ENCODE data around the gene SCCPDH. TPM values are rescaled to one million over a fixed set of nuclear protein-coding genes. Genes with fewer than 3 reads are reported as not detected.
A peak's percentile ranks its signal among the peaks of the same experiment; 100 is the strongest.

SCCPDH gene
- polyA plus RNA-seq, 1 of the 3 experiments (the other 2 are of a cell fraction): 32.2 TPM

DNA sequence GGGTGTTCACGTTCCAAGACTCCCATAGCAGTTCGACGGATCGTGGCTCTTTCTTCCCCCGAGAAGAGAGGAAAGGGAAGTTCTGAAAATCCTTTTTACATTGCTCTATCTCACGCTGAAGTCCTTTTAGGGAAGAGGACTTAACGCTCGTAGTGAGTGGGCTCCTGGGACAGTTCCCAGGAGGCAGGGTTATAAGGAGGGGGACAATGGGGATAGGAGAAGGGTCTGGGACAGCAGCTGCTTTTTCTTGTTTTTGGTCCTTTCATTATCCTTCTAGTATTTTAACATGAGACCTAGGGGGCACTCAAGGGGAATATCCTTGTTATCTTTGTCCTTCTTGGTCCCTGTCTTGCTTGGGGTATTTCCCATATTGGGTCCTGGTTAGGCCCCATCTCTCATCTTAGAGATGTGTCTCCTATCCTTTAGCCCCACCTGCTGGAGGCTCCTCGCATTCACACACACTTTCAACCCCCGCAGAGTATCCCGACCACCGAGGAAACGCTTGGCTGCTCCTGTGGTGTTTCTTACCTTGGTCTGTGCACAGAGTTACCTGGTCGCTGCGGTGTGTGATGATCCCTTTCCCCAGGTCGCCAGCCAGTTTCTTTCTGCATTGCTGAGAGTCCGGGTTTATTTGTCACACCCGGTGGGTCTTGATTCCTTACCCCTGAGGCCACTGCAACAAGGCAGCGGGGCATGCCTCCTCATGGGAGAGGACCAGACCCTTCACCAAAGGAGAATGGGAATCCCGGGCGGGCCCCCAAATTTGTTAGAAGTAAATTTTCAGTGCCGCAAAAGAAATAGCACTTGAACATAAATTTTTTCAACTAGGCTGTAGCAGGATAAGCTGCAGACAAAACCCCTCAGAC is 29.7 kb downstream of the SCCPDH start:
- Histone ChIP-seq H3K4me2 (no peak overlapping the region), H3K36me3 (replicated peaks in 1 of 2; ENCODE audit: control insufficient read depth in 1 of 2, insufficient read depth in 2 of 2, low read length in 1 of 2) (peaks cover 20 to 35% of the 10 kb centered on the region in 2 experiments), H3K4me1 (ENCODE audit: control insufficient read depth in 1 of 2, insufficient read depth in 2 of 2, low read depth in 1 of 2, low read length in 1 of 2) (no peaks in the 10 kb centered on the region; a peak in 1 of 4 replicates), H3K9me3 (no peaks in the 10 kb centered on the region; the same call in 1 of the 2 replicates), H3K9me2 (no peaks in the 10 kb centered on the region), H3K79me2 (ENCODE audit: insufficient read depth) (no peaks in the 10 kb centered on the region), H3F3A (replicated peaks; ENCODE audit: insufficient read depth) (no peaks in the 10 kb centered on the region), H3K27me3 (ENCODE audit: insufficient read depth) (no peaks in the 10 kb centered on the region), H3K27ac (ENCODE audit: low read depth in 2 of 2, low read length in 1 of 2) (no peak overlapping the region), H3K9ac (no peak overlapping the region), H2AFZ (ENCODE audit: low read depth) (no peak overlapping the region), H4K20me1 (ENCODE audit: insufficient read depth) (no peaks in the 10 kb centered on the region), H3K4me3 (ENCODE audit: low read depth in 2 of 2, low read length in 1 of 2) (no peak overlapping the region; a peak in 1 of 4 replicates)
- DNase-seq: peak; percentile 75
- WGBS (ENCODE audit: low lambda C conversion rate): 68% methylated on average over 21 of the region's 22 CpGs
- POLR2A ChIA-PET: no interaction called here
- TF ChIP-seq MEF2A (IDR thresholded peaks at IDR 0.05; ENCODE audit: borderline replicate concordance, low read depth): no peak
- TF ChIP-seq, protein P1, sequence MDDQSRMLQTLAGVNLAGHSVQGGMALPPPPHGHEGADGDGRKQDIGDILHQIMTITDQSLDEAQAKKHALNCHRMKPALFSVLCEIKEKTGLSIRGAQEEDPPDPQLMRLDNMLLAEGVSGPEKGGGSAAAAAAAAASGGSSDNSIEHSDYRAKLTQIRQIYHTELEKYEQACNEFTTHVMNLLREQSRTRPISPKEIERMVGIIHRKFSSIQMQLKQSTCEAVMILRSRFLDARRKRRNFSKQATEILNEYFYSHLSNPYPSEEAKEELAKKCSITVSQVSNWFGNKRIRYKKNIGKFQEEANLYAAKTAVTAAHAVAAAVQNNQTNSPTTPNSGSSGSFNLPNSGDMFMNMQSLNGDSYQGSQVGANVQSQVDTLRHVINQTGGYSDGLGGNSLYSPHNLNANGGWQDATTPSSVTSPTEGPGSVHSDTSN (IDR thresholded peaks at IDR 0.05): no peak
- TF ChIP-seq RAD21 (IDR thresholded peaks at IDR 0.05; ENCODE audit: low read length): peak; percentile 87
- no peak for TF ChIP-seq ELF1 (IDR thresholded peaks at IDR 0.05)
- TF ChIP-seq, protein P2, sequence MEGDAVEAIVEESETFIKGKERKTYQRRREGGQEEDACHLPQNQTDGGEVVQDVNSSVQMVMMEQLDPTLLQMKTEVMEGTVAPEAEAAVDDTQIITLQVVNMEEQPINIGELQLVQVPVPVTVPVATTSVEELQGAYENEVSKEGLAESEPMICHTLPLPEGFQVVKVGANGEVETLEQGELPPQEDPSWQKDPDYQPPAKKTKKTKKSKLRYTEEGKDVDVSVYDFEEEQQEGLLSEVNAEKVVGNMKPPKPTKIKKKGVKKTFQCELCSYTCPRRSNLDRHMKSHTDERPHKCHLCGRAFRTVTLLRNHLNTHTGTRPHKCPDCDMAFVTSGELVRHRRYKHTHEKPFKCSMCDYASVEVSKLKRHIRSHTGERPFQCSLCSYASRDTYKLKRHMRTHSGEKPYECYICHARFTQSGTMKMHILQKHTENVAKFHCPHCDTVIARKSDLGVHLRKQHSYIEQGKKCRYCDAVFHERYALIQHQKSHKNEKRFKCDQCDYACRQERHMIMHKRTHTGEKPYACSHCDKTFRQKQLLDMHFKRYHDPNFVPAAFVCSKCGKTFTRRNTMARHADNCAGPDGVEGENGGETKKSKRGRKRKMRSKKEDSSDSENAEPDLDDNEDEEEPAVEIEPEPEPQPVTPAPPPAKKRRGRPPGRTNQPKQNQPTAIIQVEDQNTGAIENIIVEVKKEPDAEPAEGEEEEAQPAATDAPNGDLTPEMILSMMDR (IDR thresholded peaks at IDR 0.05): peak; percentile 82
- no peak for TF ChIP-seq JUND (IDR thresholded peaks at IDR 0.05)
- TF ChIP-seq SMC3 (IDR thresholded peaks at IDR 0.05; ENCODE audit: low read depth, low read length): peak; percentile 64
- CTCF ChIA-PET: interaction anchor here (0.6 to 4.5 kb wide), 29 partner anchors 10 to 260 kb away, joined by 3 to 20 read pairs (median 4); partner anchors contain the start of gene SCCPDH

GRCh38 chr1:246755419-246755818 is 31.2 kb downstream of the SCCPDH start:
- Histone ChIP-seq H3K4me3 (ENCODE audit: low read depth in 2 of 2, low read length in 1 of 2) (no peak overlapping the region), H3K4me2 (no peak overlapping the region), H3K27me3 (ENCODE audit: insufficient read depth) (no peaks in the 10 kb centered on the region), H4K20me1 (ENCODE audit: insufficient read depth) (no peaks in the 10 kb centered on the region), H3K79me2 (ENCODE audit: insufficient read depth) (no peaks in the 10 kb centered on the region), H3K4me1 (ENCODE audit: control insufficient read depth in 1 of 2, insufficient read depth in 2 of 2, low read depth in 1 of 2, low read length in 1 of 2) (no peaks in the 10 kb centered on the region; a peak in 1 of 4 replicates), H3K36me3 (replicated peaks in 1 of 2; ENCODE audit: control insufficient read depth in 1 of 2, insufficient read depth in 2 of 2, low read length in 1 of 2) (peaks cover 34 to 44% of the 10 kb centered on the region in 2 experiments), H3F3A (replicated peaks; ENCODE audit: insufficient read depth) (no peaks in the 10 kb centered on the region), H3K9me3 (no peaks in the 10 kb centered on the region; the same call in 1 of the 2 replicates), H3K9ac (no peak overlapping the region), H2AFZ (ENCODE audit: low read depth) (no peak overlapping the region), H3K9me2 (no peaks in the 10 kb centered on the region), H3K27ac (ENCODE audit: low read depth in 2 of 2, low read length in 1 of 2) (no peak overlapping the region)
- 97% methylated on average over 8 of the region's 8 CpGs for WGBS (ENCODE audit: low lambda C conversion rate)
- ChIA-PET POLR2A (no interaction called here), CTCF (interaction anchor here (0.6 to 4.5 kb wide), 8 partner anchors 11 to 257 kb away, joined by 3 to 20 read pairs (median 4); partner anchors contain the start of gene SCCPDH)
- no peak for DNase-seq
- TF ChIP-seq, protein P3, sequence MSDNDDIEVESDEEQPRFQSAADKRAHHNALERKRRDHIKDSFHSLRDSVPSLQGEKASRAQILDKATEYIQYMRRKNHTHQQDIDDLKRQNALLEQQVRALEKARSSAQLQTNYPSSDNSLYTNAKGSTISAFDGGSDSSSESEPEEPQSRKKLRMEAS (IDR thresholded peaks at IDR 0.05; ENCODE audit: low read depth): no peak
- TF ChIP-seq CHD2 (IDR thresholded peaks at IDR 0.05; ENCODE audit: low read length, partially characterized antibody) (no peak), RXRA (IDR thresholded peaks at IDR 0.05; ENCODE audit: borderline replicate concordance, low read depth) (no peak), JUND (IDR thresholded peaks at IDR 0.05) (no peak), POLR2AphosphoS5 (IDR thresholded peaks at IDR 0.05; ENCODE audit: low read depth, low read length) (no peak), SMC3 (IDR thresholded peaks at IDR 0.05; ENCODE audit: low read depth, low read length) (no peak), FOXM1 (IDR thresholded peaks at IDR 0.05; ENCODE audit: low read depth) (no peak), RAD21 (IDR thresholded peaks at IDR 0.05; ENCODE audit: low read length) (no peak), YY1 (IDR thresholded peaks at IDR 0.05; ENCODE audit: low read depth) (no peak), FOXJ3 (CRISPR knock-in tag; IDR thresholded peaks at IDR 0.05) (no peak)
- TF ChIP-seq, protein P1 (IDR thresholded peaks at IDR 0.05): no peak
- TF ChIP-seq, protein P4, sequence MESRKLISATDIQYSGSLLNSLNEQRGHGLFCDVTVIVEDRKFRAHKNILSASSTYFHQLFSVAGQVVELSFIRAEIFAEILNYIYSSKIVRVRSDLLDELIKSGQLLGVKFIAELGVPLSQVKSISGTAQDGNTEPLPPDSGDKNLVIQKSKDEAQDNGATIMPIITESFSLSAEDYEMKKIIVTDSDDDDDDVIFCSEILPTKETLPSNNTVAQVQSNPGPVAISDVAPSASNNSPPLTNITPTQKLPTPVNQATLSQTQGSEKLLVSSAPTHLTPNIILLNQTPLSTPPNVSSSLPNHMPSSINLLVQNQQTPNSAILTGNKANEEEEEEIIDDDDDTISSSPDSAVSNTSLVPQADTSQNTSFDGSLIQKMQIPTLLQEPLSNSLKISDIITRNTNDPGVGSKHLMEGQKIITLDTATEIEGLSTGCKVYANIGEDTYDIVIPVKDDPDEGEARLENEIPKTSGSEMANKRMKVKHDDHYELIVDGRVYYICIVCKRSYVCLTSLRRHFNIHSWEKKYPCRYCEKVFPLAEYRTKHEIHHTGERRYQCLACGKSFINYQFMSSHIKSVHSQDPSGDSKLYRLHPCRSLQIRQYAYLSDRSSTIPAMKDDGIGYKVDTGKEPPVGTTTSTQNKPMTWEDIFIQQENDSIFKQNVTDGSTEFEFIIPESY (IDR thresholded peaks at IDR 0.05; ENCODE audit: borderline replicate concordance, low read depth): no peak
- TF ChIP-seq, protein P2 (IDR thresholded peaks at IDR 0.05): no peak
